GM18505 (cell line): ENCODE data around the gene FHOD3.
A peak's percentile ranks its signal among the peaks of the same experiment; 100 is the strongest.

Experiments
- ATAC-seq: cut with Tn5 transposase; IDR thresholded peaks from one replicate; pipeline ENCODE4 v1.9.1; 2021; ENCODE audit not compliant: unreplicated experiment
- POLR2A ChIP-seq: IDR thresholded peaks from 4 replicates; pipeline ENCODE4 v1.6.1; 2011; ENCODE audit warnings: borderline replicate concordance; ENCODE audit not compliant: insufficient read depth, insufficient read length; ENCODE audit errors: extremely low read depth

Gene FHOD3

DNA sequence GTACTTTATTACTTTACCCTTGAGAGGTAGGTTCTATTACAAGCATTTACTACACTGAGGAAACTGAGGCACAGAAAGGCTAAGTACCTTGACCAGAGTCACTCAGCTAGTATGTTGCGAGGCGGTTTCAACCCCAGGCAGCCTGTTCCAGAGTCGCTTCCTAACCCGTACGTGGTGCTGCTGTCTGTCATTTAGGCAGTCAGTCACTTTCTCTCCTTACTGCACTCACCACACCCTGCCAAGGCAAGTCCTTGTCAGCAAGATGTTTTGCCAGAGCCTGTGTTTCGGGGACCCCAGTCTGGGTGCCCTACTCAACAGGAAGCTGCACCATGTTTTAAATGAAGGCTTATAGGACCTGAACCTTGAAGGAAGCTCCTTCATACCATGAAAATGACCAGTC is 356.4 kb downstream of the FHOD3 start:
- no peak for TF ChIP-seq POLR2A
- no peak for ATAC-seq

GRCh38 chr18:36655074-36655473 is 357.6 kb downstream of the FHOD3 start:
- no peak for ATAC-seq
- TF ChIP-seq POLR2A = no peak

DNA sequence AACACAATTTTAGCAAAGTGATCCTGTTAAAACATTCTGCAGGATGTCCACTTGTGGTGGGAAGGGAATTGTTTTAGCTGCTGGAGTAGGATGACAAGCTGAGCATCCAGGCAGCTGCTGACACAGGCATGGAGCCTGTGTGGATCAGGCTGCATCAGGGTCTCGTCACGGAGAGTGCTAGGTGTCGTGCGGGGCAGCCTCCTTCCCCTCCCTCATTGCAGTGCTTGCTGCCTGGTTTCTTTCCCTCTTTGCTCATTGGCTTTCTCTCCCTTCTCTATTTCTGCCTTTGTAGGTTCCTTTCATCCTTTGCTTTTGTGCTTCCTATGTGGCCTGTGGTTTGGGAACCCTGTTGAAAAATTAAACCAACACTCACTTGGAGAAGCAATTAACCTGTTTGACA is 358.4 kb downstream of the FHOD3 start:
- no peak for TF ChIP-seq POLR2A
- ATAC-seq = no peak

DNA sequence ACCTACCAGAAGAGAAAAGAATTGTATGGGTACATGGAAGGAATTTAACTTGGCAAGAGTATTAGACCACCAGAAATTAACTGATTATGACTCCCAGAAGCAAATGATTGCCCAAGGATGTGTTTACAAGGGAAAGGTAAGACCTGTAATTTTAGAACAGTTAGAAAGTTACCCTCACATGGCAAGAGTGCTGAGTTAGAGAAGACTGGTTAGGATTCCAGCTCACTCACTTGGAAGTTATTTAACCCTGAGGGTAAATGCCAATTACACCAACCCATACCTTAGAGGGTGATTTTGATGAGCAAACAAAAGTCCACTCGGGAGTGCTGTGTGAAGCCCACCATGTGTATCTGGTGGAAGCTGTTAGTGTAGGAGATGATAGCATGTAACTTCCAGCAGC is 361.1 kb downstream of the FHOD3 start:
- no peak for ATAC-seq
- TF ChIP-seq POLR2A = no peak

DNA sequence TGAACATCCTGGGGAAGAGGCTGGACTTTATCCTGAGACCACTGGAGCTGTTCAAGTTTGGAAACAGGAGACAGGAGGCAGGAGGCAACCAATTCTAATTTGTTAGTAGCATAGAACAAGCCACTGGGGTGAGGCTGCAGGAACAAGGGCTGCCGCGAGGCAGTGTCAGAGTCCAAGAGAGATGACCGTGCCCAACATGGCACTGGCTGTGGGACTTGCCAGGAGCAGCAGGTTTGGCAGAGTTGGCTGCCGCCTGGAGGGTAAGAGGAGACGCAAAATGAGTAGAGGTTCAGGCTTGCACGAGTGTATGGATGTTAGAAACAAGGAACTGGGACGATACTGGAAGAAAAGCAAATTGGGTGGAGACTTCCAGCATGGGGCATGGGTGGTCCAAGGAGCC is 362.8 kb downstream of the FHOD3 start:
- no peak for TF ChIP-seq POLR2A
- ATAC-seq = no peak

- no peak for ATAC-seq
- no peak for TF ChIP-seq POLR2A
Observed at GRCh38 chr18:36661999-36662398, 364.5 kb downstream of the FHOD3 start.

DNA sequence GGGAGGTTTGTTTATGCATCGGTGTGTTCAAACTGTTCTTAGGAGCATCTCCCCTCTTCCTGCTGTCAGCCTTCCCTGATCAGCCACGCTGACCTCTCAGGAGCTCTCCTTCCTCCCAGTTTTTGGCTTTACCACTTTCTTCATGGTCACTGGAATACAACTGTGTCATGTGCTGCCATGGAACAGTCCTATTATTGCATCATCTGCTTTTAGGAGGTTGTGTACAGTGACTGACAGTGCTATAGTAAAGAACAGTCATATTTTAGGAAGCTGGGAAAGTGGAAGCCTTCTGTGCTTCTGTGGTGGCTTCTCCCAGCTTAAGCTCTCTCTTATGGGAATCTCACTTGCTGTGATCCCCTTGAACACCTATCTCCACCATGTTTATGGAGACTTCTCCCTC is 365.8 kb downstream of the FHOD3 start:
- TF ChIP-seq POLR2A = no peak
- ATAC-seq = no peak

DNA sequence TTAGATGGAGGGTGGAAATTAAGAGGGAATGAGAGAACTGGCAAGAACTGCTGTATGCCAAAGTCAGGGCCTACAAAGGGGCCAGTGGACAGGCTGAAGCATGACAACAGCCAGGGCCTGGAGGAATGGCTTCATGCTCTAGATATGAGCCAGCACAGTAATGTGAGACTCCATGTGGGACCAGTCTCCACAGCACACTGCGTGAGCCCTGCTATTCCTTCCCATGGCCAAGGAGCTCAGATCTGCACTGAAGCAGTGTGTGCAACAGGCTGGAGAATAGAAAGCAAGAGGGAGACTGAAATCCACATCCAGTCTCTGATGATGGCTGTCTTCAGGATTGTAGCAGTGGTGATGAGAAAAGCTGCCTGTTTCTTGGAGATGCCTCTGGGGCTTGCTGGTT is 368.4 kb downstream of the FHOD3 start:
- no peak for TF ChIP-seq POLR2A
- no peak for ATAC-seq

DNA sequence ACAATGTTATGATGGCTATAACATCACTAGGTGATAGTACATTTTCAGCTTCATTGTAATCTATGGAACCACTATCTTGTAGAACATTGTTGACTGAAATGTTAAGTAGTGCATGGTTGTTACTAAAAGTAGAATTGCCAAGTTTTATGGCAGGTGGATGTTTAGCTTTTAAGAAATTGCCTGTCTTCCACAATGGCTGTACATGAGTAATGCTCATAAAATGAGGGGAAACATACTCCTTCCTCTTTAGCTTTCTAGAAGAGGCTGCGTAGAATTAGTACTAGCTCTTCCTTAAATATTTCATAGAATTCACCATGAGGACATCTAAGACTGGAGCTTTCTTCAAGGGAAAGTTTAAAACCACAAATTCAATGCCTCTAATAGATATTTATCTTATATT is 370.3 kb downstream of the FHOD3 start:
- no peak for ATAC-seq
- TF ChIP-seq POLR2A = no peak

- TF ChIP-seq POLR2A = no peak
- no peak for ATAC-seq
Observed at GRCh38 chr18:36668349-36668748, 370.8 kb downstream of the FHOD3 start.

GRCh38 chr18:36672437-36673344 is 375.2 kb downstream of the FHOD3 start:
- ATAC-seq = peak; percentile 62
- TF ChIP-seq POLR2A = no peak

DNA sequence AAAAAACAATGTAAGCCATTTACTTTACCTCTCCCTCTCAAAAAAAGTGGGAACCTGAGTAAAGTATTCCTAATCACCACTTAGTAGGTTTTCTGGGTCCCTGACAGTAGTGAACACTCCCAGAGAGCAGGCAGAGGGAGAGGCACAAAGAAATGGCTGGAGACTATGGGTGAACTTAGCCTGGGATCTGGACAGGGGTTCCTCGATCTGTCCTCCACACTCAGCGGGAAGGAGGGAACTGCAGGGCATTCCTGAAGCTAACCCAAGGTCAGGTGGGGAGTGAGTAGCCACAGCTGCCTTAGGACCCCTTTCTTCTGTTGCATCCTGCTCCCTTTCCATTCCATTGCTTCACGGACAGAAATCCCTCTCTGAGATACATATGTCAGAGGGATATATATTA is 375.9 kb downstream of the FHOD3 start:
- no peak for ATAC-seq
- no peak for TF ChIP-seq POLR2A

GRCh38 chr18:36675076-36675475 is 377.6 kb downstream of the FHOD3 start:
- no peak for TF ChIP-seq POLR2A
- ATAC-seq = no peak

- no peak for TF ChIP-seq POLR2A
- ATAC-seq = no peak
Observed at GRCh38 chr18:36675542-36675941, 378.0 kb downstream of the FHOD3 start.
